Right renal cortex interstitium (tissue), 3 donors: ENCODE results near the gene HPSE. TPM values are rescaled to one million over a fixed set of nuclear protein-coding genes. Genes with fewer than 3 reads are reported as not detected.
"Not testable (repeated sequence)": the region's sequence is repeated elsewhere in the genome, so short reads cannot be mapped to it uniquely, and the experiment has no call there.

ENCODE experiments used
- DNase-seq, 3 donors: peaks; one replicate each; pipeline ENCODE4 v3.0.0-alpha.2; 2013; ENCODE audit warnings: low read depth in 3 of 3, low spot score in 2 of 3
- polyA plus RNA-seq, 3 donors: library from polyadenylated mRNA; unstranded; fragments of 120-200 nt; gene quantifications; one replicate each; pipeline ENCODE4 v1.2.1, GENCODE V29; 2013; ENCODE audit not compliant: insufficient read length in 3 of 3

The HPSE gene
- polyA plus RNA-seq, 3 donors = 0.93 to 1.6 (median 1.3) TPM

- DNase-seq = peak; percentile 84 to 86 (median 85)
These were observed 50.2 kb downstream of the HPSE start, which contains the start of gene COQ2 for GRCh38 chr4:83284193-83285054. Gene COQ2 (minus strand): TSS chr4:83284798. CDS start chr4:83284764, 34 bp downstream.

GRCh38 chr4:83283181-83283580, 51.5 kb downstream of the HPSE start:
- no peak for DNase-seq

DNA sequence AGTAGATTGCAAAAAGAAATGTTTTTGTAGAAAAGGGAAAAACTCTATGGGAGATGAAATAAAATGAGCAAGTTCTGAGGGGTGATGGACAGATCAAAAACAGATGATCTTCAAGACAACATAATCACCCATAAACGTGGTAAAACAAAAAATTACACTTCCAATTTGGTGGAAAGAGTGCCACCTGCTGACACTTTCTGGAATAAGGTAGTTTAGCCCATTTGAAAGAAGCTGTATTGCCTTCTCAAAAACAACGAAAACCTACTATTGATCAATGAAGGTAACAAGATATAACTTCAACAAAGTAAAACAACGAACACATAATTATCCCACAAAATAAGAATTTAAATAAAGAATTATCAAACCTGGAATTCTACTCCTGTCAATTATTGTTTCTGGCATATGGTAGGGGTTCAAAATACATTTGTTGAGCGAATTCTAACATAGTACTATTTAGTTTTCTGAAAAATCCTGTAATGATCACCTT, 52.6 kb downstream of the HPSE start:
- peak; percentile 25 to 44 (median 41) for DNase-seq

DNA sequence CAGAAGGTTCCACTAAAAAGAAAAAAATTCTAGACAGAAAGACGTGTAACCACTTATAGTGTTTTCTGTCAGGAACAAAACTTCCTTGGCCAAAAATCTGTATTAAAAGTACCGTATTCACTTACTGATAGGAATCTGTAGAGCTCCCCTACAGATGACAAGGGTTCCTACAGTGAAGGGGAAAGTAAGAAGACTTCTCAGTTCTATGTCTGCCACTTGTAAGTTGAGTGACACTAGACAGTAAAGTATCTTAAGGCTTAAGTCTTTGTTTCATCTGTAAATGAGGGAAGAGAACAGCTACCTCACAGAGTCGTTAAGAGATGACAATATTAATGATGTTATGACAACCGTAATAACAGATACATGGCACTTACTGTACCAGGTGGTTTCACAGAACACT, 53.3 kb downstream of the HPSE start:
- DNase-seq = no peak

GRCh38 chr4:83276299-83277040, 58.2 kb downstream of the HPSE start:
- DNase-seq = no peak

DNA sequence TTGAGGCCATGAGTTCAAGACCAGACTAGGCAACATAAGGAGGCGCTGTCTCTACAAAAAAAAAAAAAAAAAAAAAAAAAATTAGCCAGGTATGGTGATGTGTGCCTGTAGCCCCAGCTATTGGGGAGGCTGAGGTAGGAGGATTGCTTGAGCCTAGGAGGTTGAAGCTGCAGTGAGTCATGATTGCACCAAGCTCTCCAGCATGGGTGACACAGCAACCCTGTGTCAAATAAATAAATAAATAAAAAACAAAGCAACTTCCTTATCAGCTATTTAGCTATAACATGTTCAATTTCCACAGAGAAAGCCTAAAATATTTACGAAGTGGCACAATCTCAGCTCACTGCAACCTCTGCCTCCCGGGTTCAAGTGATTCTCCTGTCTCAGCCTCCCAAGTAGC, 60.7 kb downstream of the HPSE start:
- DNase-seq = not testable (repeated sequence)

GRCh38 chr4:83272900-83273299, 61.7 kb downstream of the HPSE start:
- DNase-seq = no peak

GRCh38 chr4:83269256-83269655, 65.4 kb downstream of the HPSE start:
- DNase-seq = no peak

GRCh38 chr4:83268491-83268890, 66.2 kb downstream of the HPSE start:
- DNase-seq = no peak

DNA sequence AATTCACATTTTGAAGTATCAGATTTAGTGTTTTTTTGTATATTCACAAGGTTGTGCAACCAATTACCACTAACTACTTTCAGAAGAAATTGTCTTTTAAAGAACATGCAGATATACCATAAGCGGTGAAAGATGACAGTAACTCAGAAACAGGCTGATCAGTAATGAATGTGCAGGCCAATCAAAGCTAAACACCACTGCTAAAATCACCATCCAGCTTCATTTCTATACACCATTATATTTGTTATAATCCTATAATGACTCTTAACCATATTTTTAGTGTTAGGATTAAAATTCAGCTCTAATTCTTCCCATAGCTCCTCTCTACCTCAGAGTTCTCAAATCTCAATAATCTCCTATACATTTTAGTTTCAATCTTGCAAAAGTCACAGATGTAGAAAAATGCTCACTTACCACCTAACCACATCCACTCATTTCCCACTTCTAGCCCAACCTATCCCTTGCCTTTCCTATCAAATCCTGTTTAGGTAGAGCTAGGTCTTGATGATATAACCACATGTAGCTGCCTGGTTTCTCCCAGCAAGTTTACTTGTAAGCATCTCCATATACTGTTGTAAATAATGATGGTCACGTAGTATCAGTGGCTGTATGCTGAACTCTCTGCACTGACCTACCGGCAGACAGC, 66.7 kb downstream of the HPSE start:
- no peak for DNase-seq

DNA sequence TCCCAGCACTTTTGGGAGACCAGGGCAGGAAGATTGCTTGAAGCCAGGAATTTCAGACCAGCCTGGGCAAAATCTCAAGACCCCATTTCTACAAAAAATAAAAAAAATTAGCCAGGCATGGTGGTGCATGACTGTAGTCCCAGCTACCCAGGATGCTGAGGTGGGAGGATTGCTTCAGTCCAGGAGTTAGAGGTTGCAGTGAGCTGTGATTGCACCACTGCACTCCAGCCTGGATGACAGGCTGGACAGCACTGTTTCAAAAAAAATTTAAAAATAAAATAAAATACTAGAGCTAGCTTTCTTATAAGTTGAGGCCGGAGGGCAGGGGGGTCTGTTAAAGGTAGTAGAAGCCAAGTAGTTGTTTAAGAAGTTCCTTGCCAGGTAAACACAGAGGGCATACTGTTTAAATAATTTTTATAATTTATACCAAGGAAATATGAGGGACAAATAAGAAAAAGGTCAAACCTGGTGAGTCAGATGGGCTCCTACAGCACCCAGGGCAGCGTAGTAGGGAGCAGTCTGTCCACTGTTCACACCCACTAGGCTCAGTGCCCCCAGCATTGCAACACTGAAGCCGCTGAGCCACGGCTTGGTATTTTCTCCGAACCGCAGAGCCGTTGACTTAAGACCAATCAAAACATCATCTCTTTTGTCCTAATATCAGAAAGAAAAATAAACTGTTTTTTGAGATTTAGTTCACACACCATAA, 67.4 kb downstream of the HPSE start:
- DNase-seq = no peak

DNA sequence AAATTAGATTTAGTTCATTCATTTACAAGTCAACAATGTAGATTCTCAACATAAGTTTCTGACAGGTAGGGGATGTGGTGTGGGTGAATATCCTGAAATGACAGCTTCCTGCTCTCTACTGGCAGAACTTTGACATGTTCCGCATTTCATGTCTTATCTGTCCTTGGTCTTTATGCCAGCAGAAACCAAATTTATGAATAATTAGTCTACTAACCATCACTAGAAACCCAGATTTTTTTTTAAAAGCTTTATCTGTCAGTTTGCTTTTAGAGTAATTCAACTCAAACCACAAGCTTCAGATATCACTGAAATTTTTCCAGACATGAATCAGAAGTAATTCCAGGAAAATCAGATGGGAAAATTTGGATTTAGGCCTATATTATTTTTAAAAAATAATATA, 68.0 kb downstream of the HPSE start:
- no peak for DNase-seq

DNA sequence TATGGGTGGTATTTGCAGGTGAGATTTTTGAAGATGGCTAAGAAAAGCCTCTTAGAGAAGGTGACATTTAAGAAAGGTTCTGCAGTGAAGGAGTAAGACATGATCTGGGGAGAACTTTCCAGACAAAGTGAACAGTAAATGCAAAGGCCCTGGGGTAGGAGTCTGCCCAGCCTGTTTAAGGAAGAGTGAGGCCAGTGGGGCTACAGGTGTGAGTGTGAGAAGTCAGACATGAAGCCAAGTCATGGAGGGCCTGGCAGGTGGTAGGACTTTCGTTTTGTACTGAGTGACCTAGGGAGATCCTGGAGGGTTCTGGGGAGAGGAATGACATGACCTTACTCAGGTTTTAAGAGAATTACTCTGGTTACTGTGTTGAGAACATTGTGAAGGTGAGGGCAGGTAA, 71.5 kb downstream of the HPSE start:
- DNase-seq = no peak

- no peak for DNase-seq
These were observed 72.0 kb downstream of the HPSE start for GRCh38 chr4:83262682-83263081.

DNA sequence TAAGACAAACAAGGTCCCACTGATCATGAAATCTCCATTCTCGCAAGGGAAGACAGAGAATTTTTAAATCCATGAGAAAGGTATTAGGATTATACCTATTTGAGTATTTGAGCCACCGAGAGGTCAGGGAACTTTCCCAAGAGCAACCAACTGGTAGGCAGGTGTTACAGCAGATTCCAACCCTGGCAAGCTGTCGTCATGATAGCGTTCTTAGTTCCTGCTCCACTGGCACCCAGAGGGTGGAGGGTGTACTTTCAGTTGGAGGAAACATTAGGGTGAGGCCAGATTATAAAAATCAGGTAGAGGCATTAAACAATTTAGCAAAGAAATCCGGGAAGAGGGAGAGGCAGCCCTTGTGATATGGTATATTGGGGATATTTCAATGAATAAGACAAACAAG, 73.3 kb downstream of the HPSE start:
- no peak for DNase-seq

- DNase-seq = no peak
These were observed 75.1 kb downstream of the HPSE start for GRCh38 chr4:83259586-83259985.

GRCh38 chr4:83258461-83258860, 76.2 kb downstream of the HPSE start:
- DNase-seq = no peak

GRCh38 chr4:83257811-83258210, 76.8 kb downstream of the HPSE start:
- DNase-seq = no peak

GRCh38 chr4:83255584-83255983, 79.1 kb downstream of the HPSE start:
- peak in 1 of 3 donors; percentile 53 for DNase-seq

- DNase-seq = peak in 1 of 3 donors; percentile 26
These were observed 81.8 kb downstream of the HPSE start for GRCh38 chr4:83252782-83253405.
